K562 (cell line): ENCODE data around the gene UBR3. TPM values are rescaled to one million over a fixed set of nuclear protein-coding genes. Genes with fewer than 3 reads are reported as not detected.

Source experiments
- DNMT1 ChIP-seq: fragments of 450-650 bp; IDR thresholded peaks from 2 replicates; pipeline ENCODE4 v1.6.1; 2016; ENCODE audit warnings: antibody characterized with exemption, mild to moderate bottlenecking
- PHF20 ChIP-seq: fragments of 450-650 bp; IDR thresholded peaks from 2 replicates; pipeline ENCODE4 v1.6.1; 2018; ENCODE audit not compliant: partially characterized antibody
- REST ChIP-seq, 2 experiments: fragments of 450-650 bp; formaldehyde crosslinking in 1 of 2; IDR thresholded peaks; 2 replicates each; pipeline versions ENCODE4 v1.4.0 to v1.6.1; 2014 to 2020; ENCODE audit warnings: mild to moderate bottlenecking in 2 of 2, borderline replicate concordance in 1 of 2, low read depth in 1 of 2
- SMARCB1 ChIP-seq: IDR thresholded peaks from 2 replicates; pipeline ENCODE4 v1.6.1; 2011; ENCODE audit warnings: improper control_type of control experiment, low read depth; ENCODE audit not compliant: insufficient read length
- ZNF134 ChIP-seq: fragments of 250-450 bp; sonication (Bioruptor Pico); conservative IDR thresholded peaks from 2 replicates; pipeline ENCODE4 v1.4.0; 2020
- ZNF511 ChIP-seq: sonication (generic); formaldehyde crosslinking; IDR thresholded peaks from 2 replicates; pipeline ENCODE4 v1.8.0; 2022; ENCODE audit warnings: mild to moderate bottlenecking, missing genetic modification reagents
- polyA plus RNA-seq, 8 experiments: library from polyadenylated mRNA; depleted of rRNA in 4 of 8; stranded (reverse) in 5 of 8; unstranded in 3 of 8; fragments of >200 nt; fragmentation: Nextera tagmentation in 2 of 8; fragmentation: Illumina TruSeq in 1 of 8; extraction: Ambion mirVana in 2 of 8; extraction: Trizol in 1 of 8; gene quantifications; 2 replicates each; pipeline versions ENCODE4 v1.2.1 to v1.2.3, GENCODE V29; 2011 to 2014; ENCODE audit warnings: inconsistent platforms in 1 of 8, missing spikeins in 1 of 8
- total RNA-seq, 7 experiments: library from RNA; depleted of rRNA in 6 of 7; stranded (reverse); fragments of >200 nt in 6 of 7; fragmentation: Illumina TruSeq in 2 of 7; extraction: Trizol in 2 of 7; gene quantifications; 2 replicates each; pipeline versions ENCODE4 v1.2.1 to v1.2.3, GENCODE V29; 2011 to 2021; ENCODE audit warnings: low replicate concordance in 1 of 7
- TF ChIP-seq, protein P1 (sequence below): fragments of 450-650 bp; IDR thresholded peaks from 2 replicates; pipeline ENCODE4 v1.6.1; 2016; ENCODE audit warnings: mild to moderate bottlenecking, moderate library complexity

The UBR3 gene
- total and polyA plus RNA-seq, 9 of the 15 experiments (the other 6 are each of a cell fraction or from before 2014, with no cell fraction given): 14.4 to 63.5 (median 40.4) TPM

DNA sequence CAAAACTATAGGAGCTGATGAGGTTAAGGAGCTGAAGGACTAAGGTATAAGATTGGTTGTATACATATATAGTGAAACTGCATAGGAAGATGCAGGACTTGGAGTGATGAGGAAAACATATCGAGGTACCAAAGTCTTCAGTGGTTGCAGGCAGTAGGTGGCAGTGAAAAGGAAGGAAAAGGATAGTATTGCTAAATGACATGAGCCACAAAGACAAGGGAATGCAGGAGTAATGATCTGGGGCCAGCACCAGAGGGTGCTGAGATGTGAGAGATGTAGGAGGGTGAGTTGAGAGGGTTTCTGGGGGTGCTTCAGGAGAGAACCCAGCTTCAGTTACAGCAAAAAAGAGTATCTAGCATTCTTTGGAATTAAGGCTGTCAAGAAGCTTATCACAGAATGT lies 178.4 kb downstream of the UBR3 start (continued):
- TF ChIP-seq, protein P1, sequence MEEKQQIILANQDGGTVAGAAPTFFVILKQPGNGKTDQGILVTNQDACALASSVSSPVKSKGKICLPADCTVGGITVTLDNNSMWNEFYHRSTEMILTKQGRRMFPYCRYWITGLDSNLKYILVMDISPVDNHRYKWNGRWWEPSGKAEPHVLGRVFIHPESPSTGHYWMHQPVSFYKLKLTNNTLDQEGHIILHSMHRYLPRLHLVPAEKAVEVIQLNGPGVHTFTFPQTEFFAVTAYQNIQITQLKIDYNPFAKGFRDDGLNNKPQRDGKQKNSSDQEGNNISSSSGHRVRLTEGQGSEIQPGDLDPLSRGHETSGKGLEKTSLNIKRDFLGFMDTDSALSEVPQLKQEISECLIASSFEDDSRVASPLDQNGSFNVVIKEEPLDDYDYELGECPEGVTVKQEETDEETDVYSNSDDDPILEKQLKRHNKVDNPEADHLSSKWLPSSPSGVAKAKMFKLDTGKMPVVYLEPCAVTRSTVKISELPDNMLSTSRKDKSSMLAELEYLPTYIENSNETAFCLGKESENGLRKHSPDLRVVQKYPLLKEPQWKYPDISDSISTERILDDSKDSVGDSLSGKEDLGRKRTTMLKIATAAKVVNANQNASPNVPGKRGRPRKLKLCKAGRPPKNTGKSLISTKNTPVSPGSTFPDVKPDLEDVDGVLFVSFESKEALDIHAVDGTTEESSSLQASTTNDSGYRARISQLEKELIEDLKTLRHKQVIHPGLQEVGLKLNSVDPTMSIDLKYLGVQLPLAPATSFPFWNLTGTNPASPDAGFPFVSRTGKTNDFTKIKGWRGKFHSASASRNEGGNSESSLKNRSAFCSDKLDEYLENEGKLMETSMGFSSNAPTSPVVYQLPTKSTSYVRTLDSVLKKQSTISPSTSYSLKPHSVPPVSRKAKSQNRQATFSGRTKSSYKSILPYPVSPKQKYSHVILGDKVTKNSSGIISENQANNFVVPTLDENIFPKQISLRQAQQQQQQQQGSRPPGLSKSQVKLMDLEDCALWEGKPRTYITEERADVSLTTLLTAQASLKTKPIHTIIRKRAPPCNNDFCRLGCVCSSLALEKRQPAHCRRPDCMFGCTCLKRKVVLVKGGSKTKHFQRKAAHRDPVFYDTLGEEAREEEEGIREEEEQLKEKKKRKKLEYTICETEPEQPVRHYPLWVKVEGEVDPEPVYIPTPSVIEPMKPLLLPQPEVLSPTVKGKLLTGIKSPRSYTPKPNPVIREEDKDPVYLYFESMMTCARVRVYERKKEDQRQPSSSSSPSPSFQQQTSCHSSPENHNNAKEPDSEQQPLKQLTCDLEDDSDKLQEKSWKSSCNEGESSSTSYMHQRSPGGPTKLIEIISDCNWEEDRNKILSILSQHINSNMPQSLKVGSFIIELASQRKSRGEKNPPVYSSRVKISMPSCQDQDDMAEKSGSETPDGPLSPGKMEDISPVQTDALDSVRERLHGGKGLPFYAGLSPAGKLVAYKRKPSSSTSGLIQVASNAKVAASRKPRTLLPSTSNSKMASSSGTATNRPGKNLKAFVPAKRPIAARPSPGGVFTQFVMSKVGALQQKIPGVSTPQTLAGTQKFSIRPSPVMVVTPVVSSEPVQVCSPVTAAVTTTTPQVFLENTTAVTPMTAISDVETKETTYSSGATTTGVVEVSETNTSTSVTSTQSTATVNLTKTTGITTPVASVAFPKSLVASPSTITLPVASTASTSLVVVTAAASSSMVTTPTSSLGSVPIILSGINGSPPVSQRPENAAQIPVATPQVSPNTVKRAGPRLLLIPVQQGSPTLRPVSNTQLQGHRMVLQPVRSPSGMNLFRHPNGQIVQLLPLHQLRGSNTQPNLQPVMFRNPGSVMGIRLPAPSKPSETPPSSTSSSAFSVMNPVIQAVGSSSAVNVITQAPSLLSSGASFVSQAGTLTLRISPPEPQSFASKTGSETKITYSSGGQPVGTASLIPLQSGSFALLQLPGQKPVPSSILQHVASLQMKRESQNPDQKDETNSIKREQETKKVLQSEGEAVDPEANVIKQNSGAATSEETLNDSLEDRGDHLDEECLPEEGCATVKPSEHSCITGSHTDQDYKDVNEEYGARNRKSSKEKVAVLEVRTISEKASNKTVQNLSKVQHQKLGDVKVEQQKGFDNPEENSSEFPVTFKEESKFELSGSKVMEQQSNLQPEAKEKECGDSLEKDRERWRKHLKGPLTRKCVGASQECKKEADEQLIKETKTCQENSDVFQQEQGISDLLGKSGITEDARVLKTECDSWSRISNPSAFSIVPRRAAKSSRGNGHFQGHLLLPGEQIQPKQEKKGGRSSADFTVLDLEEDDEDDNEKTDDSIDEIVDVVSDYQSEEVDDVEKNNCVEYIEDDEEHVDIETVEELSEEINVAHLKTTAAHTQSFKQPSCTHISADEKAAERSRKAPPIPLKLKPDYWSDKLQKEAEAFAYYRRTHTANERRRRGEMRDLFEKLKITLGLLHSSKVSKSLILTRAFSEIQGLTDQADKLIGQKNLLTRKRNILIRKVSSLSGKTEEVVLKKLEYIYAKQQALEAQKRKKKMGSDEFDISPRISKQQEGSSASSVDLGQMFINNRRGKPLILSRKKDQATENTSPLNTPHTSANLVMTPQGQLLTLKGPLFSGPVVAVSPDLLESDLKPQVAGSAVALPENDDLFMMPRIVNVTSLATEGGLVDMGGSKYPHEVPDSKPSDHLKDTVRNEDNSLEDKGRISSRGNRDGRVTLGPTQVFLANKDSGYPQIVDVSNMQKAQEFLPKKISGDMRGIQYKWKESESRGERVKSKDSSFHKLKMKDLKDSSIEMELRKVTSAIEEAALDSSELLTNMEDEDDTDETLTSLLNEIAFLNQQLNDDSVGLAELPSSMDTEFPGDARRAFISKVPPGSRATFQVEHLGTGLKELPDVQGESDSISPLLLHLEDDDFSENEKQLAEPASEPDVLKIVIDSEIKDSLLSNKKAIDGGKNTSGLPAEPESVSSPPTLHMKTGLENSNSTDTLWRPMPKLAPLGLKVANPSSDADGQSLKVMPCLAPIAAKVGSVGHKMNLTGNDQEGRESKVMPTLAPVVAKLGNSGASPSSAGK: no peak
- no peak for TF ChIP-seq ZNF511 (CRISPR knock-in tag)
- peak; percentile 87 for TF ChIP-seq REST (IDR thresholded peaks at IDR 0.05; ENCODE audit: borderline replicate concordance)
- TF ChIP-seq REST (CRISPR knock-in tag; IDR thresholded peaks at IDR 0.05; ENCODE audit: low read depth): no peak
- no peak for TF ChIP-seq SMARCB1
- TF ChIP-seq ZNF134 (CRISPR knock-in tag): no peak
- no peak for TF ChIP-seq DNMT1
- TF ChIP-seq PHF20: no peak
